Osteocyte (in vitro differentiated cells): Measurements from ENCODE around the gene DNAH2. TPM values are rescaled to one million over a fixed set of nuclear protein-coding genes. Genes with fewer than 3 reads are reported as not detected.

Experiments
- DNase-seq: peaks from one replicate; pipeline ENCODE4 v3.0.0; 2021; ENCODE audit warnings: mixed read lengths; ENCODE audit not compliant: unreplicated experiment; ENCODE audit errors: extremely low spot score
- H3K27ac Mint-ChIP-seq: one replicate; pipeline ENCODE4 v1.8.0; 2021; ENCODE audit warnings: mild to moderate bottlenecking, mixed read lengths; ENCODE audit not compliant: unreplicated experiment
- H3K27me3 Mint-ChIP-seq: one replicate; pipeline ENCODE4 v1.8.0; 2021; ENCODE audit warnings: mixed read lengths; ENCODE audit not compliant: unreplicated experiment
- H3K36me3 Mint-ChIP-seq: one replicate; pipeline ENCODE4 v1.8.0; 2021; ENCODE audit warnings: mixed read lengths; ENCODE audit not compliant: unreplicated experiment
- H3K4me1 Mint-ChIP-seq: one replicate; pipeline ENCODE4 v1.8.0; 2021; ENCODE audit warnings: mixed read lengths; ENCODE audit not compliant: unreplicated experiment
- H3K4me3 Mint-ChIP-seq: one replicate; pipeline ENCODE4 v1.8.0; 2021; ENCODE audit warnings: mild to moderate bottlenecking, moderate library complexity, mixed read lengths; ENCODE audit not compliant: unreplicated experiment
- H3K9me3 Mint-ChIP-seq: one replicate; pipeline ENCODE4 v1.8.0; 2021; ENCODE audit warnings: mixed read lengths; ENCODE audit not compliant: unreplicated experiment
- total RNA-seq: library from RNA; stranded (reverse); gene quantifications from 2 replicates; pipeline ENCODE4 v1.2.1, GENCODE V29; 2021
- TF ChIP-seq, protein P1 (sequence below): fragments of 200-600 bp; sonication (generic); IDR thresholded peaks from 2 replicates; pipeline ENCODE4 v1.5.0; 2021; ENCODE audit warnings: antibody characterized with exemption, mild to moderate bottlenecking, moderate library complexity

The DNAH2 gene
- total RNA-seq, 1 donor from 2014 or later, result 0.03 TPM

DNA sequence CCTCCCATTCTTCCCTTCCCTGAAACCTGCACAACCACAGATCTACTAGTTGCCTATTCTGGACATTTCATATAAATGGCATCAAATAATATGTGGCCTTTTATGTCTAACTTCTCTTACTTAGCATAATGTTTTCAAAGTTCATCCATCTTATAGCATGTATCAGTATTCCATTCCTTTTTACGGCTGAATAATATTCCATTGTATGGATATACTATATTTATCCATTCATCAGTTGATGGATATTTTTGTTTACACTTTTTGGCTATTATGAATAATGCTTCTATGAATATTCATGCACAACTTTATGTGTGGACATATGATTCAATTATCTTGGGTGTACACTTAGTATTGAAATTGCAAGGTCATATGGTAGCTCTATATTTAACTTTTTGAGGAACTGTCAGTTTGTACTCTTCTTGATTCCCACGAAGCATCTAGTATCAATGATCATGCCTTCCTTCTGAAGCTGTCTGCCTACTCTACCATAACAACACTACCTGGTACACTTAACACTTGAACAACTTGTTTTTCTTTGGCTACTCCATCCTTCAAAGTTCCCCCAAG, 158.3 kb downstream of the DNAH2 start:
- Mint-ChIP-seq H3K4me1 (no peaks in the 10 kb centered on the region), H3K27ac (no peak overlapping the region), H3K9me3 (no peaks in the 10 kb centered on the region), H3K27me3 (no peaks in the 10 kb centered on the region), H3K36me3 (peaks cover 23% of the 10 kb centered on the region), H3K4me3 (no peak overlapping the region)
- no peak for DNase-seq
- TF ChIP-seq, protein P1, sequence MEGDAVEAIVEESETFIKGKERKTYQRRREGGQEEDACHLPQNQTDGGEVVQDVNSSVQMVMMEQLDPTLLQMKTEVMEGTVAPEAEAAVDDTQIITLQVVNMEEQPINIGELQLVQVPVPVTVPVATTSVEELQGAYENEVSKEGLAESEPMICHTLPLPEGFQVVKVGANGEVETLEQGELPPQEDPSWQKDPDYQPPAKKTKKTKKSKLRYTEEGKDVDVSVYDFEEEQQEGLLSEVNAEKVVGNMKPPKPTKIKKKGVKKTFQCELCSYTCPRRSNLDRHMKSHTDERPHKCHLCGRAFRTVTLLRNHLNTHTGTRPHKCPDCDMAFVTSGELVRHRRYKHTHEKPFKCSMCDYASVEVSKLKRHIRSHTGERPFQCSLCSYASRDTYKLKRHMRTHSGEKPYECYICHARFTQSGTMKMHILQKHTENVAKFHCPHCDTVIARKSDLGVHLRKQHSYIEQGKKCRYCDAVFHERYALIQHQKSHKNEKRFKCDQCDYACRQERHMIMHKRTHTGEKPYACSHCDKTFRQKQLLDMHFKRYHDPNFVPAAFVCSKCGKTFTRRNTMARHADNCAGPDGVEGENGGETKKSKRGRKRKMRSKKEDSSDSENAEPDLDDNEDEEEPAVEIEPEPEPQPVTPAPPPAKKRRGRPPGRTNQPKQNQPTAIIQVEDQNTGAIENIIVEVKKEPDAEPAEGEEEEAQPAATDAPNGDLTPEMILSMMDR, result no peak

- Mint-ChIP-seq H3K4me1 (no peaks in the 10 kb centered on the region), H3K27me3 (no peaks in the 10 kb centered on the region), H3K36me3 (peaks cover 22% of the 10 kb centered on the region), H3K4me3 (no peak overlapping the region), H3K27ac (no peak overlapping the region), H3K9me3 (no peaks in the 10 kb centered on the region)
- TF ChIP-seq, protein P1, result no peak
- no peak for DNase-seq
These were observed 160.7 kb downstream of the DNAH2 start for GRCh38 chr17:7878234-7878633.

DNA sequence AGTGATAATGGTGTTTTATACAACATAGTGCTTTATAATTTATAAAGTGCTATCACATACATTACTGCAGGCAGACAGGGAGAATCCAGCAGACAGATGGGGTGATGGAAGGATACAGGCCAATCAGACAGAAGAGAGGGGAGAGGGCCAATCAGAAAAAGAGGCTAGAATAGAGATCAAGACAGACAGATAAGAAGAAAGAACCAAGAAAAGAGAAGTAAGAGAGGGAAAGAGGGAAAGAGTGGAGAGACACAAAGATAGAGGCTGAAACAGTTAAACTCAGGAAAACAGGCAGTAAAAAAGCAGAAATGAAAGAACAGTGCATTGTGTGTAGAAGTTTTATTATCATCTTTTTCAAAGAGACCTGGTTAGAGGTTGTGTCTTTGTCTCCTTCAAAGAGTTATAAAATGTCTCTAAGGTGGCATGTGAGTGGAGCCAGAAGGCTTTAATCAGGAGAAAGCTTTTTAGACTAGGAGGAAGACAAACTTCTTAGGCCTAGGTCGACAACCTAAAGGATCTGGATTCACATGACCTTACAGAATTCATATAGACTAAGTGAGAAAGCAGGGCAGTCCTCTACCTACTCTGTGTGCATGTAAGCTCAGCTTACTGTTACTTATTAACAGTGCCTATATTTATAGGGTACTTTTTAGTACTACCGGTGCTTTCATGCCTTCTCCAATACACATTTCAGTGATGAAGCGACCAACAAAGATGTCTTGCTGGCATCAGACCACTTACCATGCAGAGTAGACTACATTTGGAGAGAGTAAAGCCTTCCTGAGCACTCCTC, 162.7 kb downstream of the DNAH2 start:
- no peaks in the 10 kb centered on the region for H3K27me3 Mint-ChIP-seq
- no peak for DNase-seq
- peaks cover 2% of the 10 kb centered on the region for H3K4me1 Mint-ChIP-seq
- H3K36me3 Mint-ChIP-seq, result peaks cover 7% of the 10 kb centered on the region
- H3K4me3 Mint-ChIP-seq, result no peak overlapping the region
- no peaks in the 10 kb centered on the region for H3K9me3 Mint-ChIP-seq
- no peak overlapping the region for H3K27ac Mint-ChIP-seq
- TF ChIP-seq, protein P1, result no peak

DNA sequence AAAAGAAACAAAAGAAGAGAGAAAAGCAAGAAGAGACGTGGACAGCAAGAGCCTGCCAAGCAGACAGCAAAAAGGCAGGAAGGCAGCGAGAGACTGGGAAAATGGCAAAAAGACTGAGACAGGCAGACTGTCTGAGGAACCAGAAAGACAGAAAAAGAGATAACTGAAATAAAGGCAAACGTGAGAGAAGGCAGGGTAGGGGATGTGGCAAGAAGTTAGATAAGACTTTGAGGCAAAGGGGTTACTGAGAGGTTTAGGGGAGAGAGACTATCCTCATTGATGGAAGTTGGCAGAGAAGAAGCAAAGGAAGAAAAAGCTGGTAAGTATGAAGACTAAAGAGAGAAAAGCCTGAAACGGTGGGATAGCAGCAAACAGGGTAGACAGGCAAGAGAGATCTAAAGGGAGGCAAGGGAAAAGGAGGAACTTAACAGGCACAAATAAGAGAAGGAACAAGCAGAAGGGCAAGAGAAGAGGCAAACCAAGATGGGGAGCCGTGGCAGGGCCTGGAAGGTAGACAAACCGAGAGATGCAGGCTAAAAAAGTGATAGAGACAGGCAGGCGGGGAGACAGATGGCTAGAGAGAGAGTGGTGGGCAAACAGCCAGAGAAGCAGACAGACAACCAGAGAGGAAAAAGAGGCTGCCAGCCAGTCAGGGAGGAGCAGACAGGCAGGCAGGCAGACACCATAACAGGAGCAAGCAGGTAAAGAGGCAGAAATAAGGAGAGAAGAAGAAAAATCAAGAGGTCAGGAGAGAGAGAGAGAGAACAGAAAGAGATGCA, 163.9 kb downstream of the DNAH2 start:
- Mint-ChIP-seq H3K27me3 (no peaks in the 10 kb centered on the region), H3K4me1 (peaks cover 3% of the 10 kb centered on the region), H3K36me3 (peaks cover 2% of the 10 kb centered on the region), H3K9me3 (no peaks in the 10 kb centered on the region), H3K4me3 (no peak overlapping the region), H3K27ac (no peak overlapping the region)
- no peak for DNase-seq
- TF ChIP-seq, protein P1, result no peak

DNA sequence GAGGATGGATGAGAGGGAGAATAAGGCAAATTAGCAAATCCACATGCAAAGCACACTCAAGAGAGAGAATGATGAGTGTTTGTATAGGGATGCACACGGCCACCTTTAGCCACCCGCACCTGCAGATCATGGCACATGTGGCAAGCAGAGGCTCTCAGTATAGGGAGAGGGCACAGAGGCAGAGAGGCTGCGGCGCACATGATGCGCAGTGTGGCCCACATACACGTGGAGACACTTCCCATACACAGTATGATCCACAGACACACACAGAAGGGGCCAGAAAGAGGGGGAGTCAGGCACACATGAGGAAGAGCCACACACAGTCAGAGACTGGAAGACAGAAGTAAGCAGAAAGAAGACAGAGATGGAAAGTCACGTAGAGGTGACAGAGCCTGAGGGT, 164.5 kb downstream of the DNAH2 start:
- Mint-ChIP-seq H3K4me3 (no peak overlapping the region), H3K27ac (no peak overlapping the region), H3K9me3 (no peaks in the 10 kb centered on the region), H3K27me3 (no peaks in the 10 kb centered on the region), H3K4me1 (peaks cover 3% of the 10 kb centered on the region), H3K36me3 (no peaks in the 10 kb centered on the region)
- TF ChIP-seq, protein P1, result no peak
- DNase-seq, result no peak
